NT2/D1 (cell line): ENCODE results near the gene PHACTR1.
"Not testable (repeated sequence)": the region's sequence is repeated elsewhere in the genome, so short reads cannot be mapped to it uniquely, and the experiment has no call there.

ENCODE experiments used
- SUZ12 ChIP-seq: IDR thresholded peaks from 2 replicates; pipeline ENCODE4 v1.6.1; 2011; ENCODE audit not compliant: insufficient read length, insufficient read depth; ENCODE audit errors: extremely low read depth
- YY1 ChIP-seq: IDR thresholded peaks from 2 replicates; pipeline ENCODE4 v1.6.1; 2011; ENCODE audit not compliant: insufficient read length, insufficient read depth
- ZNF274 ChIP-seq: IDR thresholded peaks from 2 replicates; pipeline ENCODE4 v1.6.1; 2011; ENCODE audit warnings: mild to moderate bottlenecking, low read depth, low read length

- TF ChIP-seq YY1, ZNF274, SUZ12: not testable (repeated sequence)
These were observed 46.3 kb downstream of the PHACTR1 start for GRCh38 chr6:12762731-12763434.
